ENCODE data around the gene STEAP3. TPM values are rescaled to one million over a fixed set of nuclear protein-coding genes. Genes with fewer than 3 reads are reported as not detected.

The STEAP3 gene
- total RNA-seq, 1 experiment from 2014 or later = 27.3 TPM

- Histone ChIP-seq H3K9me2 (replicated peaks; ENCODE audit: low read length) (no peaks in the 10 kb centered on the region), H3K27ac (ENCODE audit: low read length) (no peak overlapping the region), H3K4me3 (ENCODE audit: low read length) (no peak overlapping the region), H3K4me2 (ENCODE audit: low read length) (no peak overlapping the region), H2AFZ (ENCODE audit: low read length) (no peak overlapping the region), H3K27me3 (ENCODE audit: low read length) (no peaks in the 10 kb centered on the region), H3F3A (ENCODE audit: low read length, unreplicated experiment) (no peaks in the 10 kb centered on the region), H4K20me1 (ENCODE audit: low read length) (no peaks in the 10 kb centered on the region), H3K9ac (ENCODE audit: low read length) (no peak overlapping the region), H3K79me2 (ENCODE audit: low read length) (no peaks in the 10 kb centered on the region), H3K4me1 (ENCODE audit: insufficient read depth, low read length) (0 out of 2 replicates have a peak, but pooled peaks cover 5% of the 10 kb centered on the region), H3K9me3 (ENCODE audit: low read length) (no peaks in the 10 kb centered on the region), H3K36me3 (ENCODE audit: low read depth, low read length) (no peaks in the 10 kb centered on the region)
- ATAC-seq (no peak), DNase-seq (no peak)
- TF ChIP-seq, protein P1, sequence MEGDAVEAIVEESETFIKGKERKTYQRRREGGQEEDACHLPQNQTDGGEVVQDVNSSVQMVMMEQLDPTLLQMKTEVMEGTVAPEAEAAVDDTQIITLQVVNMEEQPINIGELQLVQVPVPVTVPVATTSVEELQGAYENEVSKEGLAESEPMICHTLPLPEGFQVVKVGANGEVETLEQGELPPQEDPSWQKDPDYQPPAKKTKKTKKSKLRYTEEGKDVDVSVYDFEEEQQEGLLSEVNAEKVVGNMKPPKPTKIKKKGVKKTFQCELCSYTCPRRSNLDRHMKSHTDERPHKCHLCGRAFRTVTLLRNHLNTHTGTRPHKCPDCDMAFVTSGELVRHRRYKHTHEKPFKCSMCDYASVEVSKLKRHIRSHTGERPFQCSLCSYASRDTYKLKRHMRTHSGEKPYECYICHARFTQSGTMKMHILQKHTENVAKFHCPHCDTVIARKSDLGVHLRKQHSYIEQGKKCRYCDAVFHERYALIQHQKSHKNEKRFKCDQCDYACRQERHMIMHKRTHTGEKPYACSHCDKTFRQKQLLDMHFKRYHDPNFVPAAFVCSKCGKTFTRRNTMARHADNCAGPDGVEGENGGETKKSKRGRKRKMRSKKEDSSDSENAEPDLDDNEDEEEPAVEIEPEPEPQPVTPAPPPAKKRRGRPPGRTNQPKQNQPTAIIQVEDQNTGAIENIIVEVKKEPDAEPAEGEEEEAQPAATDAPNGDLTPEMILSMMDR (conservative IDR thresholded peaks at IDR 0.05; ENCODE audit: low read depth, low read length) = no peak
- TF ChIP-seq EZH2phosphoT487 (IDR thresholded peaks at IDR 0.05; ENCODE audit: borderline replicate concordance, low read length) = no peak
- TF ChIP-seq EZH2 (IDR thresholded peaks at IDR 0.05; ENCODE audit: low read length, unreplicated experiment) = no peak
- intact Hi-C loops (cut with micrococcal nuclease) = no loop called here
- CTCF ChIA-PET = no interaction called here
- no TSS peak for BruUV-seq (replicated peaks)
- POLR2A ChIA-PET (ENCODE audit: unreplicated experiment) = no interaction called here
Observed at GRCh38 chr2:119177838-119178190, 45.8 kb upstream of the STEAP3 start.

DNA sequence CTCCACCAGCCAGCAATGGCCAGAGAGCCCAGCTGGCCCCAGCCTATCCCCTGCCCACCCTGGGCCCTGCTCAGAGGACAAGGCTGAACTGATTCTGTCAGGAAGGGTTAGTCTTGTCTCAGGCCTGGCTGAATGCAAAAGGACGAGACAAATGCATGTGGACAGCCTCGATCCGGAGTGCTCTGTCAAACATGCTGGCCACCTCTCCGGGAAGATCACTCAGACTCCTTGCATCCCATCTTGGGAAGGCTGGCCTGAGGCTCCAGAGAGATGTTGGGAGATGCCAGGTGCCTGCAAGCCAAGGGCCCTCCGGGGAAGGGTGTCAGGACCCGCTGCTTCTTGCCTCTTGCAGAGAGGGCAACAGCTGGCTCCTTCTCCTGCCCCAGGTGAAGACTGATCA lies 44.9 kb upstream of the STEAP3 start:
- ATAC-seq (no peak), DNase-seq (no peak)
- no peaks in the 10 kb centered on the region for H3K36me3 ChIP-seq (ENCODE audit: low read depth, low read length)
- no peaks in the 10 kb centered on the region for H3K9me2 ChIP-seq (replicated peaks; ENCODE audit: low read length)
- H3F3A ChIP-seq (ENCODE audit: low read length, unreplicated experiment) = no peaks in the 10 kb centered on the region
- H3K9ac ChIP-seq (ENCODE audit: low read length) = no peak overlapping the region
- 0 out of 2 replicates have a peak, but pooled peaks cover 5% of the 10 kb centered on the region for H3K4me1 ChIP-seq (ENCODE audit: insufficient read depth, low read length)
- H3K27me3 ChIP-seq (ENCODE audit: low read length) = no peaks in the 10 kb centered on the region
- H2AFZ ChIP-seq (ENCODE audit: low read length) = no peak overlapping the region
- no peak overlapping the region for H3K27ac ChIP-seq (ENCODE audit: low read length)
- H3K9me3 ChIP-seq (ENCODE audit: low read length) = no peaks in the 10 kb centered on the region
- no peak overlapping the region for H3K4me3 ChIP-seq (ENCODE audit: low read length)
- no TSS peak for BruUV-seq (replicated peaks)
- H4K20me1 ChIP-seq (ENCODE audit: low read length) = no peaks in the 10 kb centered on the region
- no peaks in the 10 kb centered on the region for H3K79me2 ChIP-seq (ENCODE audit: low read length)
- POLR2A ChIA-PET (ENCODE audit: unreplicated experiment) = no interaction called here
- CTCF ChIA-PET = interaction anchor here (0.6 kb wide), 1 partner anchor 167 kb away, joined by 6 read pairs; no protein-coding TSS in a partner anchor
- intact Hi-C loops (cut with micrococcal nuclease) = no loop called here
- TF ChIP-seq EZH2phosphoT487 (IDR thresholded peaks at IDR 0.05; ENCODE audit: borderline replicate concordance, low read length) (no peak), EZH2 (IDR thresholded peaks at IDR 0.05; ENCODE audit: low read length, unreplicated experiment) (no peak)
- TF ChIP-seq, protein P1 (conservative IDR thresholded peaks at IDR 0.05; ENCODE audit: low read depth, low read length) = no peak
- H3K4me2 ChIP-seq (ENCODE audit: low read length) = no peak overlapping the region

DNA sequence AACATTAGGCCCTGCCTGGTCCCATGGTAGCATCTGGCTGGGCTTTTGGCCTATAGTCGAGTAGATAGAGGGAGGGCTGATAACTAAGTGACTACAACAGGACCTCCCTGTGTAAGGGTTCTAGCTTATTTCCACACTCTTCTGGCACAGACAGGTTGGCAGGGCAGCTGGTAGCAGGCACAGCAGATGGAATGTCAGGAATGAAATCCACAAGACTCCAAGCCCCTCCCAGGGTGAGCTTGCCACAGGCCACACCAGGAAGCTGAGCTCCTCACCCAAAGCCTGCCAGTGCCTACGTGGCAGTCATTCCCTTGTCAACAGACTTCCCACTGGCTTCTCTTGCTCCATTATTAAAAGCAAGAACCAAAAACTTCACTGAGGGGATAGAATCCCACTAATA lies 44.4 kb upstream of the STEAP3 start:
- CTCF ChIA-PET = interaction anchor here (0.6 kb wide), 1 partner anchor 167 kb away, joined by 6 read pairs; no protein-coding TSS in a partner anchor
- no peak overlapping the region for H3K27ac ChIP-seq (ENCODE audit: low read length)
- ATAC-seq = peak; percentile 30; the same call in 1 of the 2 replicates

More for the DNA sequence above, 44.4 kb upstream of the STEAP3 start:
- TF ChIP-seq, protein P1 (conservative IDR thresholded peaks at IDR 0.05; ENCODE audit: low read depth, low read length) = no peak
- TF ChIP-seq EZH2 (IDR thresholded peaks at IDR 0.05; ENCODE audit: low read length, unreplicated experiment) (no peak), EZH2phosphoT487 (IDR thresholded peaks at IDR 0.05; ENCODE audit: borderline replicate concordance, low read length) (no peak)
- Histone ChIP-seq H3K36me3 (ENCODE audit: low read depth, low read length) (no peaks in the 10 kb centered on the region), H3F3A (ENCODE audit: low read length, unreplicated experiment) (no peaks in the 10 kb centered on the region), H3K4me1 (ENCODE audit: insufficient read depth, low read length) (0 out of 2 replicates have a peak, but pooled peaks cover 5% of the 10 kb centered on the region), H3K9ac (ENCODE audit: low read length) (no peak overlapping the region), H3K9me3 (ENCODE audit: low read length) (no peaks in the 10 kb centered on the region), H3K4me3 (ENCODE audit: low read length) (no peak overlapping the region), H3K27me3 (ENCODE audit: low read length) (no peaks in the 10 kb centered on the region), H3K9me2 (replicated peaks; ENCODE audit: low read length) (no peaks in the 10 kb centered on the region), H3K4me2 (ENCODE audit: low read length) (no peak overlapping the region), H2AFZ (ENCODE audit: low read length) (no peak overlapping the region), H4K20me1 (ENCODE audit: low read length) (no peaks in the 10 kb centered on the region), H3K79me2 (ENCODE audit: low read length) (no peaks in the 10 kb centered on the region)
- POLR2A ChIA-PET (ENCODE audit: unreplicated experiment) = no interaction called here
- BruUV-seq (replicated peaks) = no TSS peak
- peak; percentile 35 for DNase-seq
- intact Hi-C loops (cut with micrococcal nuclease) = no loop called here

Measured in PC-3 (cell line).